C4-2B (cell line): Measurements from ENCODE around the gene SAP30BP.

Source experiments
- CTCF ChIP-seq: fragments of 450-650 bp; conservative IDR thresholded peaks from 2 replicates; pipeline ENCODE4 v1.5.1; 2017; ENCODE audit warnings: mild to moderate bottlenecking
- ZFX ChIP-seq: fragments of 450-650 bp; IDR thresholded peaks from 2 replicates; pipeline ENCODE4 v1.6.1; 2017

GRCh38 chr17:75667825-75668224, 687 bp downstream of the SAP30BP start:
- TF ChIP-seq CTCF (no peak), ZFX (no peak)
